GM18520 (cell line): ENCODE results near the gene SPANXA1.
"Not testable (repeated sequence)": the region's sequence is repeated elsewhere in the genome, so short reads cannot be mapped to it uniquely, and the experiment has no call there.

Source experiments
- ATAC-seq: cut with Tn5 transposase; IDR thresholded peaks from one replicate; pipeline ENCODE4 v1.9.1; 2021; ENCODE audit not compliant: unreplicated experiment

The SPANXA1 gene

GRCh38 chrX:141584638-141585037 is at the start of gene SPANXA1:
Gene SPANXA1 (minus strand): TSS chrX:141584738. CDS start chrX:141584678, 60 bp downstream.
- not testable (repeated sequence) for ATAC-seq

- ATAC-seq: no peak
These were observed 47.6 kb upstream of the SPANXA1 start for GRCh38 chrX:141632124-141632523.

GRCh38 chrX:141619336-141619735 is 34.8 kb upstream of the SPANXA1 start:
- no peak for ATAC-seq

- ATAC-seq: no peak
These were observed 24.6 kb upstream of the SPANXA1 start for GRCh38 chrX:141609111-141609510.

GRCh38 chrX:141589408-141589807 is 4.9 kb upstream of the SPANXA1 start, which contains the start of gene SPANXA2:
Gene SPANXA2 (plus strand): TSS chrX:141589708. CDS start chrX:141589768, 60 bp downstream.
- not testable (repeated sequence) for ATAC-seq

- not testable (repeated sequence) for ATAC-seq
These were observed 42.0 kb downstream of the SPANXA1 start for GRCh38 chrX:141542551-141542950.
